CD4-positive, alpha-beta T cell treated with Interleukin-10 for 1 hour (primary cell): Measurements from ENCODE around the gene SEL1L3.
"Not testable (repeated sequence)": the region's sequence is repeated elsewhere in the genome, so short reads cannot be mapped to it uniquely, and the experiment has no call there.

Experiments
- DNase-seq: peaks from one replicate; pipeline ENCODE4 v3.0.0-alpha.2; 2020

Gene SEL1L3

GRCh38 chr4:25879091-25879584, 16.4 kb upstream of the SEL1L3 start:
- DNase-seq = no peak

DNA sequence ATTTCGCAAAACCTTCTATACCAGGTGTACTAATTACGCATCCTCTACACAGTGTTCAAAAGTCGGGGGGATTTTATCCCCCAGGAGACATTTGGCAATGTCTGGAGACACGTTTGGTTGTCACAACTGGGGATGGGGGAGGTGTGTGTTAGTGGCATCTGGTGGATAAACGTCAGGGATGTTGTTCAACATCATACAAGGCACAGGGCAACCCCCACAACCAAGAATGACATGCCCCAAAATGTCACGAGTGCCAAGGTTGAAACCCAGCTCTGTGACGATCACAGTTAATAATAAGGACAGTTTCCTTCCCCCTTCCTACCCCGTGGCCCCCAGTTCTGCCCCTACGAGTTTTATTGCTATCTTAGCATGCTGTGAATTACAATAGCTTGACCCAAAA, 15.9 kb upstream of the SEL1L3 start:
- DNase-seq = no peak

- no peak for DNase-seq
Measured at GRCh38 chr4:25875281-25875745, 12.5 kb upstream of the SEL1L3 start.

DNA sequence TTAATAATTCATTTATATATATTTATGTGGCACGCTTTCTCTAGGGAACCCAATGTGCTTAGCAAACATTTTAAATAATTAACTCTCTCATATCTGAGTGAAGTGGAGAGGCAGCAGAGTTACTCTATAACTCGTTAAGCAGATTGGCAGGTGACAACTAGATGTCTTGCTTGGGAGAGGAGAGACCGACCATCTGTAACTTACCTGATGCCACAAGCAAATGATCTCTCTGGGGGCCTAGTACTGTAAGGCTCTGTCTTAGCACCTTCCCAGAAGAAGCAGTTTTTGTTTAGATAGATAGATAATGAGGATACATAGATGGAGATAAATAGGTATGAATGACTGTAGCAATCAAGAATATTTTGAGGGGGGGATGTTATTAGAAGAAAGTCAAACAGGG, 11.9 kb upstream of the SEL1L3 start:
- no peak for DNase-seq

- DNase-seq = no peak
Measured at GRCh38 chr4:25873632-25874129, 10.9 kb upstream of the SEL1L3 start.

- DNase-seq = no peak
Measured at GRCh38 chr4:25872851-25873631, 10.3 kb upstream of the SEL1L3 start.

DNA sequence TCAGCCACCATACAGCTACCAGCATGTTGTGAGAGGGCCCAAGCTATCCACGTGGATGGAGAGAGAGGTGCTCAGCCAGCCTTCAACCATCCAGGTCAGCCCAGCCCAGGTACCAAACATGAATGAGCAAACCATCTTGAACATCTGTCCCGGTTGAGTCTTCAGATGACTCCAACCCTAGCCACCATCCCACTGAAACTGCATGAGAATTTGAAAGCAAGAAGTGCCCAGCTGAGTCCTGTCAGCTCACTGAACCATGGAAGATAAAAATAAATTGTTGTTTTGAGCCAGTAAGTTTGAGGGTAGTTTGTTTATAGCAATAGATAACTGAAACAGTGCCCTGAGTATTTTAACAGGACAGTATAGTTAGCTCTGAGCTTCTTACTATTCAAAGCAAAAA, 7.3 kb upstream of the SEL1L3 start:
- no peak for DNase-seq

GRCh38 chr4:25867781-25868294, 5.0 kb upstream of the SEL1L3 start:
- DNase-seq = no peak

DNA sequence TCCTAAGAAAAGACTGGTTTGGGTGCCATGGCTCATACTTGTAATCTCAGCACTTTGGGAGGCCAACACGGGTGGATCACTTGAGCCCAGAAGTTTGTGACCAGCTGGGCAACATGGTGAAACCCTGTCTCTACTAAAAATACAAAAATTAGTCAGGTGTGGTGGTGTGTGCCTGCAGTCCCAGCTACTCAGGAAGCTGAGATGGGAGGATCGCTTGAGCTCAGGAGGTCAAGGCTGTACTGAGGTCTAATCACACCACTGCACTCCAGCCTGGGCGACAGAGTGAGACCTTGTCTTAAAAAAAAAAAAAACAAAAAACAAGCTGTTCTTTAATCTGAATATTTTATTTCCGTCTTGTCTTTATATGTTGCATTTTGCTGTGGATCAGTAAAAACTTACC, 3.6 kb upstream of the SEL1L3 start:
- DNase-seq = not testable (repeated sequence)

GRCh38 chr4:25865586-25865985, 2.8 kb upstream of the SEL1L3 start:
- DNase-seq = no peak

GRCh38 chr4:25863831-25864418, 1.1 kb upstream of the SEL1L3 start:
- DNase-seq = no peak

- peak; percentile 25 for DNase-seq
Measured at GRCh38 chr4:25863347-25863784, 578 bp upstream of the SEL1L3 start.

GRCh38 chr4:25861951-25862410, 807 bp downstream of the SEL1L3 start:
- DNase-seq = peak; percentile 39

DNA sequence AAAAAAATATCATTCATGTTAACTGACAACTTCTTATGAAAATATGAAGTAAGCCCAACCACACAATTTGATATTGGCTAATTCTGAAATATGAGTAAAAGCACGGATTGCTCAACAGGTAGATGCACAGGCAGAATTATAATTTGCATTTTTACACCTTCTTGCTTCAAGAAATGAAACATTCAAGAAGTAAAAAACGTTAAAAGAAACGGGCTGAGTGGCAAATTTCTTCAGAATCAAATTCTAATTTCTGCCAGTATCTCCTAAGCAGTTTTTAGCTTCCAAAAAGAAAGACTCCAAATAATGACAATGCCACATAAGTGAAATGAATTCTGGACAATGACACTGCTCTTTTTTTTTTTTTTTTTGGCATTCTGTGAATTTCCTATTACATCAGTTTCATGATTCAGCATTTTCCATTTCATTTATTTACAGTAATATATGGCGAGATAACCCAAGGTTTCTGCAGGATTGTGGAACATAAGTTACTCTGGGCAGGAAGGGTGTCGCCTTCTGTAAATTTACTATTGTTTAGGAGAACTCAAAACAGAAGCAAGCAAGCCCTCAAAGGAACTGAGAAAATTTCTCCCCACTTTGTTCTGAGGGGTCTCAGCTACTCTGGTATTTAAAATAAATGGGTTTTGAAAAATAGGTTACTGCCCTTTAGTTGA, 1.4 kb downstream of the SEL1L3 start:
- no peak for DNase-seq

- peak; percentile 39 for DNase-seq
Measured at GRCh38 chr4:25860586-25861279, 2.1 kb downstream of the SEL1L3 start.

DNA sequence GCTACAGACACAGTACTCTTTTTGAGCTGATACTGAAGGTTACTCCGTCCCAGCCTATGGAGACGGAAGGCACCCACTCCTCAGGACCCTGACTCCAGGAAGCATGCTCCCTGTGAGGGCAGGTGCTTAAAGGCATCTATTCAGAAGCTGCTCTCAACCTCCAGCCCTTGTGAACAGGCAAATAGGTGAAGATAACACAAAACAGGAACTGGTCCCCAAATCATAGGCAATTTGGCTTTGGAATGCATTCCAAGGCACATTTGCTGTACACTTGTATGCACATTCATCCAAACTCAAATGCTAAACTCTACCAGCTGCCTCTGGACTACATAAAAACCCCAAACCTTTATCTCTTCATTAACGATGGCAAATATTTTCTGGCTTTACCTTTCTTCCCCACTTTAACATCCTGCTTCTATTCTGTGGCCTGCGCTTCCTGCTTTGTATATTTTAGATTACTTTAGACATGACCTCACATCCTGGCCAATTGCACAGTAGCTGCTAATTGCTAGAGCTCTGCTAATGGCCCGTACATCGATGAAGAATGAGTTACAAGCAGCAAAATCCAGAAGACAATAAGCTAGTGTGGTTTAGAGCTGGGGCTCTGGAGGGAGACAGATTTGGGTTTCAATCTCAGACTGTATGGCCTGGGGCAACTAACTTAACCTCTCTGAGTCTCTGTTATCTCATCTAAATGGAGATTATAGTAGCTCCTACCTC, 3.2 kb downstream of the SEL1L3 start:
- peak; percentile 71 for DNase-seq

- no peak for DNase-seq
Measured at GRCh38 chr4:25857851-25858400, 4.9 kb downstream of the SEL1L3 start.

DNA sequence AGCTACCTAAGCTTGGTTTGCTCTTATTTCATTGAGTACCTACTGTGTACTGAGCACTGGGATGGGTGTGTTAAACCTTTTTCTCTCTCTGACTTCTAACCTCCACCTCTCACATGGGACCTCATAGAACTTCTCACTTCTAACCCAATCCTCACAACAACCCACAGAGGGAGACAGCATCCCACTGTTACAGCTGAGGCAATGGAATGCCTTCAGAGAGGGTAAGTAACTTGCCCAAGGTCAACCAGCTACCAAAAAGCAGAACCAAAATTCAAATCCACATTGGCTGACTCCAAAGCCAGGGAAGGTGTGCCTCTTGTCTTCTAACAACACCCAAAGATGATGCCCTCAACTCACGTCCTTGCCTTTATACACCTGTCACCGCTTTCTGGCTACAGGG, 5.4 kb downstream of the SEL1L3 start:
- peak; percentile 36 for DNase-seq

GRCh38 chr4:25856756-25857155, 6.0 kb downstream of the SEL1L3 start:
- no peak for DNase-seq

DNA sequence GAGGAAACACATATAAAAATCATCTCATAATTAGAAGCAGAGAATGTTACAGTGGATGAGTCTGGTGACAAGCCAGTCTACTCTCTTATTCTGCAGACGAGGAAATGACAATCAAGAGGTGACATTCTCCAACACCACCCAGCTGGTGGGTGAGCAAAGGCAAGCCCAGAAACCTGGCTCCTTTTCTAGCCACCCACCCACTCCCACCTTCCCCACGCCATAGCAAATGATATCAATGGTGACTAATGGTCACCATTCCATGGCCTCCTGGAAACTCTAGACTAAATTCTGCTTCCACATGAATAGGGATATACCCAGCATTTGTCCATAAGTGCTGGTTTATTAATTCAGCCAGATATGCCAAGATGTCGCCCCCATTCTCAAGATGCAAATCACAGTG, 10.7 kb downstream of the SEL1L3 start:
- no peak for DNase-seq

DNA sequence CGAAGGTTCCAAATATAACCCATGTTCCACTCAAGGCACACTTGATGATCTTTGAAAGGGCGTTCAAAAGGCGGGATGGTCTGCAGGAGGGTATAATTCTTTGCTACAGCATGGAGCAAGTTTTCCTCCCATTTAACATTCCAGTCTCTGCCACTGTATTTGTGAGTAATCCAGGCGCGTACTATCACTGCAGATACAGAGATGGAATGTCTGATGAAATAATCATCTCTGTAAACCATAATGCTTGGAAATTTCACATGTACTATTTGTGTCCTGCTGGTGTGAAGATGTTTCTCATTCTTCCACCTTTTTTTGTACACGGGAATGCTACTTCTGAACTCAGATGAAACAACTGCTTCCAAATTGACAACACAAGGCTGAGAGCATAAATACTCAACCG, 15.5 kb downstream of the SEL1L3 start:
- no peak for DNase-seq
